Measurements from ENCODE around the gene NACC2.

Gene NACC2

DNA sequence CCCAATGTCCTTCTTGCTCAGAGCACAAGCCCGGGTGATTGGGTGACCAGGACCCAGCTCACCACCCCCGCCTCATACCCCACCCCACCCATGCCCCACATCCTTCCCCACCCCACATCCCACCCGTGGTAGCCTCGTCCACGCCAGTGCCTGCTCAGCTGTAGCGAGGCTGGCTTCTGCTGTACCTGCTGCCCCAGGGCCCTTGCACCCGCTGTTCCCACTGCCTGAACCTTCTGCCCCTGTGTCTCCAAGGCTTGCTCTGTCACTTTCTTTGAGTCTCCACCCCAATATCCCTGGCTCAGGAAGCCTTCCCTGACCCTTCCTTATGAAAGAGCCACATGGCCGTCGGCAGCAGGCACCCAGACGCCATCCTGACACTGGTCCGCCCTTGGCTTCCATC lies 3.1 kb upstream of the NACC2 start:
- Histone ChIP-seq H3K27me3 (ENCODE audit: control insufficient read depth, low read length) (peaks cover 7% of the 10 kb centered on the region), H3F3A (ENCODE audit: control insufficient read depth, insufficient read depth) (no peaks in the 10 kb centered on the region), H3K9me2 (replicated peaks; ENCODE audit: control insufficient read depth, low read length) (no peaks in the 10 kb centered on the region), H3K79me2 (ENCODE audit: control insufficient read depth, low read length) (no peaks in the 10 kb centered on the region), H3K4me1 (ENCODE audit: control insufficient read depth, low read length) (no peaks in the 10 kb centered on the region), H4K20me1 (ENCODE audit: control insufficient read depth, insufficient read depth, low read depth, low read length) (peaks cover 3% of the 10 kb centered on the region; the same call in 1 of the 2 replicates), H3K4me3 (ENCODE audit: low read length) (no peak overlapping the region), H3K4me2 (ENCODE audit: low read length) (no peak overlapping the region), H3K27ac (ENCODE audit: low read depth, low read length) (no peak overlapping the region), H3K9me3 (ENCODE audit: control insufficient read depth, insufficient read depth, low read length) (no peaks in the 10 kb centered on the region), H3K36me3 (ENCODE audit: control insufficient read depth, low read length) (no peaks in the 10 kb centered on the region)
- TF ChIP-seq EZH2phosphoT487 (IDR thresholded peaks at IDR 0.05; ENCODE audit: borderline replicate concordance, low read length) = no peak
- TF ChIP-seq, protein P1, sequence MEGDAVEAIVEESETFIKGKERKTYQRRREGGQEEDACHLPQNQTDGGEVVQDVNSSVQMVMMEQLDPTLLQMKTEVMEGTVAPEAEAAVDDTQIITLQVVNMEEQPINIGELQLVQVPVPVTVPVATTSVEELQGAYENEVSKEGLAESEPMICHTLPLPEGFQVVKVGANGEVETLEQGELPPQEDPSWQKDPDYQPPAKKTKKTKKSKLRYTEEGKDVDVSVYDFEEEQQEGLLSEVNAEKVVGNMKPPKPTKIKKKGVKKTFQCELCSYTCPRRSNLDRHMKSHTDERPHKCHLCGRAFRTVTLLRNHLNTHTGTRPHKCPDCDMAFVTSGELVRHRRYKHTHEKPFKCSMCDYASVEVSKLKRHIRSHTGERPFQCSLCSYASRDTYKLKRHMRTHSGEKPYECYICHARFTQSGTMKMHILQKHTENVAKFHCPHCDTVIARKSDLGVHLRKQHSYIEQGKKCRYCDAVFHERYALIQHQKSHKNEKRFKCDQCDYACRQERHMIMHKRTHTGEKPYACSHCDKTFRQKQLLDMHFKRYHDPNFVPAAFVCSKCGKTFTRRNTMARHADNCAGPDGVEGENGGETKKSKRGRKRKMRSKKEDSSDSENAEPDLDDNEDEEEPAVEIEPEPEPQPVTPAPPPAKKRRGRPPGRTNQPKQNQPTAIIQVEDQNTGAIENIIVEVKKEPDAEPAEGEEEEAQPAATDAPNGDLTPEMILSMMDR (IDR thresholded peaks at IDR 0.05; ENCODE audit: low read depth, low read length, poor library complexity, severe bottlenecking) = no peak

- Histone ChIP-seq H3K4me2 (ENCODE audit: low read length) (no peak overlapping the region), H3K27ac (ENCODE audit: low read depth, low read length) (no peak overlapping the region)
Observed at GRCh38 chr9:136096505-136097001, 1.5 kb upstream of the NACC2 start.

DNA sequence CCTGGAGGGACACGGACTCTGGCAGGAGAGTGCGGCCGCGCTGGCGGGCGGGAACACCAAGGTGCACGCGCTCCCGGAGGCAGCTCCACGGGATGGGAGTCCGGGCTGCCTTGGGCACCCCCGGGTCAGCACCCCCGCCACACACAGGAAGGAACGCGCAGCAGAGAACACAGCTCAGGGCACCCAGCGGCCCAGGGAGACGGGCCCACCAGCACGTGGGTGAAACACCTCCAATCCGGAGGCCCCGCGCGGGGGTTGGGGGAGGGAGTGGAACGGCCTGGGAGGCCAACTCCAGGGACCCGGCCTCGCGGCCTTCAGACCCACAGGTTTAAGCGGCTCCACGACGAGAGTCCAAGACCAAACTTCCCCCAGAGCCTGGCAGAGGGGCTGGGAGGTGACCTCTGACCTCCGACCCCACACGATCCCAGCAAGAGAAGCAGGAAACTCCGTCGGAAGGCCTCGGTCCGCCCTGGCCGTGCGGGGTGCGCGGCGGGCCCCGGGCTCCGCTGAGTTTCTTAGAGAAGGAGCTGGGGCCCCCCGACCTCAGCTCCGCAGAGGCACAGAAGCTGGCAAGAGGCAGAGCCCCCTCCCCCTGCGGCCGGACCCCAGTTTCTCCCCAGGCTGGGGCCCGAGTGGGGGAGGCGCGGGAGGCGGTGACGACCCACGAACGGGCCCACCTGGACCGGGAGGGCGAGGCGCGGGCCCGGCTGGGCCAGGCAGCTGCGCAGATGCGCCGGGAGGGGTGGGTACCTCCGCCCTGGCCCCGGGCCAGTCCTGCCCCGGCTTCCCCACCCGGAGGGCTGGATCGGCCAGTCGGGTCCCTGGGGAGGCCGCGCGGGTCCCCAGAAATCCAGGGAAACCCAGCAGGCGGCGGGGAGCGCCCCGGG lies 851 bp downstream of the NACC2 start:
- TF ChIP-seq, protein P1 (IDR thresholded peaks at IDR 0.05; ENCODE audit: low read depth, low read length, poor library complexity, severe bottlenecking) = no peak
- no peak for TF ChIP-seq EZH2phosphoT487 (IDR thresholded peaks at IDR 0.05; ENCODE audit: borderline replicate concordance, low read length)
- Histone ChIP-seq H3K4me1 (ENCODE audit: control insufficient read depth, low read length) (peaks cover 2% of the 10 kb centered on the region), H3F3A (ENCODE audit: control insufficient read depth, insufficient read depth) (peaks cover 4% of the 10 kb centered on the region), H3K4me2 (ENCODE audit: low read length) (no peak overlapping the region), H3K9me2 (replicated peaks; ENCODE audit: control insufficient read depth, low read length) (no peaks in the 10 kb centered on the region), H3K9me3 (ENCODE audit: control insufficient read depth, insufficient read depth, low read length) (no peaks in the 10 kb centered on the region), H3K27ac (ENCODE audit: low read depth, low read length) (no peak overlapping the region), H3K79me2 (ENCODE audit: control insufficient read depth, low read length) (no peaks in the 10 kb centered on the region), H3K36me3 (ENCODE audit: control insufficient read depth, low read length) (no peaks in the 10 kb centered on the region), H3K4me3 (ENCODE audit: low read length) (no peak overlapping the region), H4K20me1 (ENCODE audit: control insufficient read depth, insufficient read depth, low read depth, low read length) (no peaks in the 10 kb centered on the region), H3K27me3 (ENCODE audit: control insufficient read depth, low read length) (peaks cover 7% of the 10 kb centered on the region)

More at GRCh38 chr9:136096505-136097001, 1.5 kb upstream of the NACC2 start:
- Histone ChIP-seq H3K36me3 (ENCODE audit: control insufficient read depth, low read length) (no peaks in the 10 kb centered on the region), H3K27me3 (ENCODE audit: control insufficient read depth, low read length) (peaks cover 7% of the 10 kb centered on the region), H3K4me3 (ENCODE audit: low read length) (no peak overlapping the region), H3K9me3 (ENCODE audit: control insufficient read depth, insufficient read depth, low read length) (no peaks in the 10 kb centered on the region), H3K9me2 (replicated peaks; ENCODE audit: control insufficient read depth, low read length) (no peaks in the 10 kb centered on the region), H3K79me2 (ENCODE audit: control insufficient read depth, low read length) (no peaks in the 10 kb centered on the region), H3F3A (ENCODE audit: control insufficient read depth, insufficient read depth) (no peaks in the 10 kb centered on the region), H3K4me1 (ENCODE audit: control insufficient read depth, low read length) (no peaks in the 10 kb centered on the region), H4K20me1 (ENCODE audit: control insufficient read depth, insufficient read depth, low read depth, low read length) (peaks cover 3% of the 10 kb centered on the region; the same call in 1 of the 2 replicates)
- TF ChIP-seq EZH2phosphoT487 (IDR thresholded peaks at IDR 0.05; ENCODE audit: borderline replicate concordance, low read length) = no peak
- TF ChIP-seq, protein P1 (IDR thresholded peaks at IDR 0.05; ENCODE audit: low read depth, low read length, poor library complexity, severe bottlenecking) = no peak

Measured in DOHH2 (cell line).